ENCODE measurements around the gene RBL2. TPM values are rescaled to one million over a fixed set of nuclear protein-coding genes. Genes with fewer than 3 reads are reported as not detected.
A peak's percentile ranks its signal among the peaks of the same experiment; 100 is the strongest.
"Not testable (repeated sequence)": the region's sequence is repeated elsewhere in the genome, so short reads cannot be mapped to it uniquely, and the experiment has no call there.

RBL2 gene
- total RNA-seq (10 to 100 TPM; 85.0 to 90.2 TPM), polyA plus RNA-seq (10 to 100 TPM; 35.2 to 74.2 TPM)
- long read RNA-seq, donor 1, full-length matches to known transcripts = 1 of 129 reads
- long read RNA-seq, donor 1, partial matches to known transcripts = 115 of 129 reads
- long read RNA-seq, donor 1, other reads (novel, unspliced or antisense) = 13 of 129 reads
- long read RNA-seq, donor 2, full-length matches to known transcripts = 24 of 91 reads
- long read RNA-seq, donor 2, partial matches to known transcripts = 42 of 91 reads
- long read RNA-seq, donor 2, other reads (novel, unspliced or antisense) = 25 of 91 reads

- DNase-seq = peak; percentile 91 to 95
- Histone ChIP-seq H3K27ac (ENCODE audit: low read depth in 1 of 2, low read length in 2 of 2) (peak within 1 kb of the TSS; percentile 29 to 89), H3K36me3 (ENCODE audit: control insufficient read depth in 1 of 2, insufficient read depth in 2 of 2, low read length in 1 of 2) (no peaks in the 10 kb centered on the region), H3K27me3 (ENCODE audit: control insufficient read depth in 1 of 2, insufficient read depth in 2 of 2, low read length in 1 of 2) (no peaks in the 10 kb centered on the region), H3K4me3 (ENCODE audit: low read length in 2 of 2) (peak within 1 kb of the TSS; percentile 60 to 80), H3K9me3 (ENCODE audit: control insufficient read depth, low read length) (peaks cover 1% of the 10 kb centered on the region), H3K4me1 (ENCODE audit: control insufficient read depth in 1 of 2, insufficient read depth in 2 of 2, low read length in 2 of 2) (no peaks in the 10 kb centered on the region)
- 0% methylated on average over 67 to 89 of the region's 89 CpGs for WGBS, 2 donors
- intact Hi-C loops (cut with DNase I) = loop anchor here (1.0 to 5.0 kb wide), 3 partner anchors 68 to 76 kb away; partner anchors contain the start of gene AKTIP (in 2 of the 2)
- ATAC-seq (ENCODE audit: low FRiP score) = peak; percentile 95
Observed at GRCh38 chr16:53434377-53435065, at the start of gene RBL2. Gene RBL2 (plus strand): TSS chr16:53434471. CDS start chr16:53434557, 86 bp downstream.

- H3K9me3 ChIP-seq (ENCODE audit: control insufficient read depth, low read length); intact Hi-C loops (cut with DNase I); H3K36me3 ChIP-seq (ENCODE audit: control insufficient read depth in 1 of 2, insufficient read depth in 2 of 2, low read length in 1 of 2); ATAC-seq (ENCODE audit: low FRiP score); H3K27me3 ChIP-seq (ENCODE audit: control insufficient read depth in 1 of 2, insufficient read depth in 2 of 2, low read length in 1 of 2); H3K27ac ChIP-seq (ENCODE audit: low read depth in 1 of 2, low read length in 2 of 2); DNase-seq; H3K4me1 ChIP-seq (ENCODE audit: control insufficient read depth in 1 of 2, insufficient read depth in 2 of 2, low read length in 2 of 2); H3K4me3 ChIP-seq (ENCODE audit: low read length in 2 of 2): not testable (repeated sequence)
- WGBS, 2 donors = 87 to 88% methylated on average over 8 of the region's 8 CpGs
Observed at GRCh38 chr16:53384610-53385009, 49.7 kb upstream of the RBL2 start.

- ATAC-seq (ENCODE audit: low FRiP score) = no peak
- Histone ChIP-seq H3K27me3 (ENCODE audit: control insufficient read depth in 1 of 2, insufficient read depth in 2 of 2, low read length in 1 of 2) (peaks cover 0 to 2% of the 10 kb centered on the region in 2 donors), H3K9me3 (ENCODE audit: control insufficient read depth, low read length) (no peaks in the 10 kb centered on the region), H3K36me3 (ENCODE audit: control insufficient read depth in 1 of 2, insufficient read depth in 2 of 2, low read length in 1 of 2) (no peaks in the 10 kb centered on the region), H3K27ac (ENCODE audit: low read depth in 1 of 2, low read length in 2 of 2) (no peak overlapping the region), H3K4me3 (ENCODE audit: low read length in 2 of 2) (no peak overlapping the region), H3K4me1 (ENCODE audit: control insufficient read depth in 1 of 2, insufficient read depth in 2 of 2, low read length in 2 of 2) (no peaks in the 10 kb centered on the region)
- intact Hi-C loops (cut with DNase I) = no loop called here
- WGBS, 2 donors = 24 to 28% methylated on average over 2 of the region's 2 CpGs
- no peak for DNase-seq
Observed at GRCh38 chr16:53404959-53405358, 29.3 kb upstream of the RBL2 start.

- Histone ChIP-seq H3K27me3 (ENCODE audit: control insufficient read depth in 1 of 2, insufficient read depth in 2 of 2, low read length in 1 of 2) (no peaks in the 10 kb centered on the region), H3K27ac (ENCODE audit: low read depth in 1 of 2, low read length in 2 of 2) (no peak overlapping the region), H3K4me1 (ENCODE audit: control insufficient read depth in 1 of 2, insufficient read depth in 2 of 2, low read length in 2 of 2) (no peaks in the 10 kb centered on the region), H3K9me3 (ENCODE audit: control insufficient read depth, low read length) (no peaks in the 10 kb centered on the region), H3K36me3 (ENCODE audit: control insufficient read depth in 1 of 2, insufficient read depth in 2 of 2, low read length in 1 of 2) (no peaks in the 10 kb centered on the region), H3K4me3 (ENCODE audit: low read length in 2 of 2) (no peak overlapping the region)
- intact Hi-C loops (cut with DNase I) = no loop called here
- 96% methylated on average over 18 of the region's 18 CpGs for WGBS, 2 donors
- DNase-seq (no peak), ATAC-seq (ENCODE audit: low FRiP score) (no peak)
Observed at GRCh38 chr16:53412549-53412948, 21.7 kb upstream of the RBL2 start.

GRCh38 chr16:53413864-53414263 lies 20.4 kb upstream of the RBL2 start:
- intact Hi-C loops (cut with DNase I) = no loop called here

GRCh38 chr16:53414381-53414780 lies 19.9 kb upstream of the RBL2 start:
- no peak overlapping the region for H3K4me3 ChIP-seq (ENCODE audit: low read length in 2 of 2)
- no peak for DNase-seq
- intact Hi-C loops (cut with DNase I) = no loop called here
- 90 to 92% methylated on average over 16 of the region's 16 CpGs for WGBS, 2 donors
- H3K36me3 ChIP-seq (ENCODE audit: control insufficient read depth in 1 of 2, insufficient read depth in 2 of 2, low read length in 1 of 2) = no peaks in the 10 kb centered on the region
- no peaks in the 10 kb centered on the region for H3K27me3 ChIP-seq (ENCODE audit: control insufficient read depth in 1 of 2, insufficient read depth in 2 of 2, low read length in 1 of 2)
- ATAC-seq (ENCODE audit: low FRiP score) = no peak
- no peaks in the 10 kb centered on the region for H3K4me1 ChIP-seq (ENCODE audit: control insufficient read depth in 1 of 2, insufficient read depth in 2 of 2, low read length in 2 of 2)
- no peak overlapping the region for H3K27ac ChIP-seq (ENCODE audit: low read depth in 1 of 2, low read length in 2 of 2)
- no peaks in the 10 kb centered on the region for H3K9me3 ChIP-seq (ENCODE audit: control insufficient read depth, low read length)

More at GRCh38 chr16:53413864-53414263, 20.4 kb upstream of the RBL2 start:
- no peak for ATAC-seq (ENCODE audit: low FRiP score)
- Histone ChIP-seq H3K4me3 (ENCODE audit: low read length in 2 of 2) (no peak overlapping the region), H3K27ac (ENCODE audit: low read depth in 1 of 2, low read length in 2 of 2) (no peak overlapping the region), H3K36me3 (ENCODE audit: control insufficient read depth in 1 of 2, insufficient read depth in 2 of 2, low read length in 1 of 2) (no peaks in the 10 kb centered on the region), H3K27me3 (ENCODE audit: control insufficient read depth in 1 of 2, insufficient read depth in 2 of 2, low read length in 1 of 2) (no peaks in the 10 kb centered on the region), H3K4me1 (ENCODE audit: control insufficient read depth in 1 of 2, insufficient read depth in 2 of 2, low read length in 2 of 2) (no peaks in the 10 kb centered on the region), H3K9me3 (ENCODE audit: control insufficient read depth, low read length) (no peaks in the 10 kb centered on the region)
- WGBS, 2 donors = 93 to 96% methylated on average over 18 of the region's 18 CpGs
- no peak for DNase-seq

GRCh38 chr16:53415504-53415903 lies 18.8 kb upstream of the RBL2 start:
- Histone ChIP-seq H3K36me3 (ENCODE audit: control insufficient read depth in 1 of 2, insufficient read depth in 2 of 2, low read length in 1 of 2) (no peaks in the 10 kb centered on the region), H3K27me3 (ENCODE audit: control insufficient read depth in 1 of 2, insufficient read depth in 2 of 2, low read length in 1 of 2) (no peaks in the 10 kb centered on the region), H3K4me3 (ENCODE audit: low read length in 2 of 2) (no peak overlapping the region), H3K4me1 (ENCODE audit: control insufficient read depth in 1 of 2, insufficient read depth in 2 of 2, low read length in 2 of 2) (no peaks in the 10 kb centered on the region), H3K27ac (ENCODE audit: low read depth in 1 of 2, low read length in 2 of 2) (no peak overlapping the region), H3K9me3 (ENCODE audit: control insufficient read depth, low read length) (no peaks in the 10 kb centered on the region)
- intact Hi-C loops (cut with DNase I) = no loop called here
- no peak for ATAC-seq (ENCODE audit: low FRiP score)
- WGBS, 2 donors = 10 to 11% methylated on average over 4 of the region's 4 CpGs
- DNase-seq = no peak

GRCh38 chr16:53417011-53417410 lies 17.3 kb upstream of the RBL2 start:
- Histone ChIP-seq H3K36me3 (ENCODE audit: control insufficient read depth in 1 of 2, insufficient read depth in 2 of 2, low read length in 1 of 2) (no peaks in the 10 kb centered on the region), H3K27me3 (ENCODE audit: control insufficient read depth in 1 of 2, insufficient read depth in 2 of 2, low read length in 1 of 2) (no peaks in the 10 kb centered on the region), H3K4me1 (ENCODE audit: control insufficient read depth in 1 of 2, insufficient read depth in 2 of 2, low read length in 2 of 2) (no peaks in the 10 kb centered on the region), H3K9me3 (ENCODE audit: control insufficient read depth, low read length) (no peaks in the 10 kb centered on the region), H3K27ac (ENCODE audit: low read depth in 1 of 2, low read length in 2 of 2) (no peak overlapping the region), H3K4me3 (ENCODE audit: low read length in 2 of 2) (no peak overlapping the region)
- ATAC-seq (ENCODE audit: low FRiP score) (no peak), DNase-seq (no peak)
- WGBS, 2 donors = 63 to 67% methylated on average over 4 of the region's 4 CpGs
- intact Hi-C loops (cut with DNase I) = no loop called here

- Histone ChIP-seq H3K27me3 (ENCODE audit: control insufficient read depth in 1 of 2, insufficient read depth in 2 of 2, low read length in 1 of 2) (no peaks in the 10 kb centered on the region), H3K36me3 (ENCODE audit: control insufficient read depth in 1 of 2, insufficient read depth in 2 of 2, low read length in 1 of 2) (no peaks in the 10 kb centered on the region), H3K27ac (ENCODE audit: low read depth in 1 of 2, low read length in 2 of 2) (no peak overlapping the region), H3K4me1 (ENCODE audit: control insufficient read depth in 1 of 2, insufficient read depth in 2 of 2, low read length in 2 of 2) (no peaks in the 10 kb centered on the region), H3K4me3 (ENCODE audit: low read length in 2 of 2) (no peak overlapping the region), H3K9me3 (ENCODE audit: control insufficient read depth, low read length) (no peaks in the 10 kb centered on the region)
- no peak for DNase-seq
- 95 to 97% methylated on average over 7 of the region's 7 CpGs for WGBS, 2 donors
- ATAC-seq (ENCODE audit: low FRiP score) = no peak
- intact Hi-C loops (cut with DNase I) = no loop called here
Observed at GRCh38 chr16:53417976-53418375, 16.3 kb upstream of the RBL2 start.

Data from aorta (tissue), 5 donors.